ENCODE data around the gene ZFYVE21.

- no peak for TF ChIP-seq POLR2A (IDR thresholded peaks at IDR 0.05)
- TF ChIP-seq, protein P1, sequence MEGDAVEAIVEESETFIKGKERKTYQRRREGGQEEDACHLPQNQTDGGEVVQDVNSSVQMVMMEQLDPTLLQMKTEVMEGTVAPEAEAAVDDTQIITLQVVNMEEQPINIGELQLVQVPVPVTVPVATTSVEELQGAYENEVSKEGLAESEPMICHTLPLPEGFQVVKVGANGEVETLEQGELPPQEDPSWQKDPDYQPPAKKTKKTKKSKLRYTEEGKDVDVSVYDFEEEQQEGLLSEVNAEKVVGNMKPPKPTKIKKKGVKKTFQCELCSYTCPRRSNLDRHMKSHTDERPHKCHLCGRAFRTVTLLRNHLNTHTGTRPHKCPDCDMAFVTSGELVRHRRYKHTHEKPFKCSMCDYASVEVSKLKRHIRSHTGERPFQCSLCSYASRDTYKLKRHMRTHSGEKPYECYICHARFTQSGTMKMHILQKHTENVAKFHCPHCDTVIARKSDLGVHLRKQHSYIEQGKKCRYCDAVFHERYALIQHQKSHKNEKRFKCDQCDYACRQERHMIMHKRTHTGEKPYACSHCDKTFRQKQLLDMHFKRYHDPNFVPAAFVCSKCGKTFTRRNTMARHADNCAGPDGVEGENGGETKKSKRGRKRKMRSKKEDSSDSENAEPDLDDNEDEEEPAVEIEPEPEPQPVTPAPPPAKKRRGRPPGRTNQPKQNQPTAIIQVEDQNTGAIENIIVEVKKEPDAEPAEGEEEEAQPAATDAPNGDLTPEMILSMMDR (IDR thresholded peaks at IDR 0.05), result no peak
These were observed 16.3 kb upstream of the ZFYVE21 start for GRCh38 chr14:103699261-103699661.
